ENCODE measurements around the gene ZNF592. TPM values are rescaled to one million over a fixed set of nuclear protein-coding genes. Genes with fewer than 3 reads are reported as not detected.

ZNF592 gene
- total RNA-seq, 1 donor from 2014 or later, result 42.3 TPM

- Mint-ChIP-seq H3K27me3 (ENCODE audit: unreplicated experiment) (peaks cover 2% of the 10 kb centered on the region), H3K4me3 (ENCODE audit: unreplicated experiment) (no peak overlapping the region), H3K36me3 (ENCODE audit: unreplicated experiment) (peaks cover 5% of the 10 kb centered on the region), H3K4me1 (ENCODE audit: low read depth, unreplicated experiment) (peaks cover 8% of the 10 kb centered on the region), H3K9me3 (ENCODE audit: unreplicated experiment) (peaks cover 2% of the 10 kb centered on the region), H3K27ac (ENCODE audit: unreplicated experiment) (no peak overlapping the region)
- no peak for TF ChIP-seq CTCF (IDR thresholded peaks at IDR 0.05; ENCODE audit: partially characterized antibody, unreplicated experiment)
- DNase-seq, result no peak
Measured at GRCh38 chr15:84780492-84780891, 32.1 kb downstream of the ZNF592 start.

DNA sequence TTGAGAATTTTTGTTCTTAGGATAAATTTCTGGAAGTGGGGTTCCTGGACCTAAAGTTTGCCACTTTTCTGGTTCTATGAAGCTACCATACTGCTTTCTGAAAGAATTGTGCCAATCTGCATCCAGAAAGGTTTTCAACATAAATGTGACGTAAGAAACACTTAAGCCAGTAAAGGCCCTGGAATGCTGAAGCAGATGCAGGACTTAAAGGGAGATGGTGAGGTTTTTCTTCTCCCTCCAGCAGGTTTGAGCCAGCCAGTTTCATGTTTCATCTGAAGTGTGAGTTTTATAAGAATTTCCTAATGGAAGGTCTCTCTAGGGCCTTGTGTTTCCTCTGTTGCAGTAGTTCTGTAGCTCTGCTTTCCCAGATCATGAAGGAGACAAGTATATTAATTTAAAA, 33.1 kb downstream of the ZNF592 start:
- peaks cover 10% of the 10 kb centered on the region for H3K36me3 Mint-ChIP-seq (ENCODE audit: unreplicated experiment)
- TF ChIP-seq CTCF (IDR thresholded peaks at IDR 0.05; ENCODE audit: partially characterized antibody, unreplicated experiment), result no peak
- H3K4me1 Mint-ChIP-seq (ENCODE audit: low read depth, unreplicated experiment), result peaks cover 13% of the 10 kb centered on the region
- peaks cover 4% of the 10 kb centered on the region for H3K27me3 Mint-ChIP-seq (ENCODE audit: unreplicated experiment)
- no peak for DNase-seq
- no peak overlapping the region for H3K27ac Mint-ChIP-seq (ENCODE audit: unreplicated experiment)
- peaks cover 4% of the 10 kb centered on the region for H3K9me3 Mint-ChIP-seq (ENCODE audit: unreplicated experiment)
- no peak overlapping the region for H3K4me3 Mint-ChIP-seq (ENCODE audit: unreplicated experiment)

DNA sequence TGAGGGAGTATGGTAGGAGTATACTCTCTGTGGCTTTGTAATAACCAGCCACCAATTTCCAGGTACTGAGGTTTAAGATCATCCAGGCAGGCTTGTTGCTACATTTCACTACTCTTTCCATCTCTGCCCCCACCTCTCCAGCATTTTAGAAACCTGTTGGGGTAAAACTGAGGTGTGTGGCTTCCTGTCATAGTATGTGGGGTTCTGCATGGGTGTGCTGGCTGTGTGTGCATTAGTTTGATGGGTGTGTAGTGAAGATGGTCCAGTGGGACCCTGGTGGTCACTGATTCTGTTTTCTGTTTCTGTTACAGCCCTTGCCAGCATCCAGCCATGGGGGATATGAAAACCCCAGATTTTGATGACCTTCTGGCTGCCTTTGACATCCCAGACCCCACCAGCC, 34.0 kb downstream of the ZNF592 start:
- peaks cover 4% of the 10 kb centered on the region for H3K27me3 Mint-ChIP-seq (ENCODE audit: unreplicated experiment)
- H3K27ac Mint-ChIP-seq (ENCODE audit: unreplicated experiment), result no peak overlapping the region
- H3K4me1 Mint-ChIP-seq (ENCODE audit: low read depth, unreplicated experiment), result peaks cover 13% of the 10 kb centered on the region
- no peak for DNase-seq
- H3K4me3 Mint-ChIP-seq (ENCODE audit: unreplicated experiment), result no peak overlapping the region
- peaks cover 4% of the 10 kb centered on the region for H3K9me3 Mint-ChIP-seq (ENCODE audit: unreplicated experiment)
- TF ChIP-seq CTCF (IDR thresholded peaks at IDR 0.05; ENCODE audit: partially characterized antibody, unreplicated experiment), result no peak
- H3K36me3 Mint-ChIP-seq (ENCODE audit: unreplicated experiment), result peaks cover 10% of the 10 kb centered on the region

- Mint-ChIP-seq H3K4me3 (ENCODE audit: unreplicated experiment) (no peak overlapping the region), H3K27me3 (ENCODE audit: unreplicated experiment) (peaks cover 4% of the 10 kb centered on the region), H3K4me1 (ENCODE audit: low read depth, unreplicated experiment) (peaks cover 12% of the 10 kb centered on the region), H3K9me3 (ENCODE audit: unreplicated experiment) (peaks cover 2% of the 10 kb centered on the region), H3K36me3 (ENCODE audit: unreplicated experiment) (peaks cover 10% of the 10 kb centered on the region), H3K27ac (ENCODE audit: unreplicated experiment) (no peak overlapping the region)
- no peak for TF ChIP-seq CTCF (IDR thresholded peaks at IDR 0.05; ENCODE audit: partially characterized antibody, unreplicated experiment)
- no peak for DNase-seq
Measured at GRCh38 chr15:84783493-84784251, 35.3 kb downstream of the ZNF592 start.

DNA sequence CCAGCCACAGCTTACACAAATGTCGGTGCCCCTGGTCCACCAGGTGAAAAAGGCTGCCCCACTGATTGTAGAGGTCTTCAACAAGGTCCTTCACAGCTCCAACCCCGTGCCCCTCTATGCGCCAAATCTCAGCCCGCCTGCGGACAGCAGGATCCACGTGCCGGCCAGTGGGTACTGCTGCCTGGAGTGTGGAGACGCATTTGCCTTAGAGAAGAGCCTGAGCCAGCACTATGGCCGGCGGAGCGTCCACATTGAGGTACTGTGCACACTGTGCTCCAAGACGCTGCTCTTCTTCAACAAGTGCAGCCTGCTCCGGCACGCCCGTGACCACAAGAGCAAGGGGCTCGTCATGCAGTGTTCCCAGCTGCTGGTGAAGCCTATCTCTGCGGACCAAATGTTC, 35.9 kb downstream of the ZNF592 start:
- H3K9me3 Mint-ChIP-seq (ENCODE audit: unreplicated experiment), result peaks cover 2% of the 10 kb centered on the region
- DNase-seq, result no peak
- no peak overlapping the region for H3K27ac Mint-ChIP-seq (ENCODE audit: unreplicated experiment)
- TF ChIP-seq CTCF (IDR thresholded peaks at IDR 0.05; ENCODE audit: partially characterized antibody, unreplicated experiment), result no peak
- H3K4me3 Mint-ChIP-seq (ENCODE audit: unreplicated experiment), result no peak overlapping the region
- H3K36me3 Mint-ChIP-seq (ENCODE audit: unreplicated experiment), result peaks cover 10% of the 10 kb centered on the region
- peaks cover 12% of the 10 kb centered on the region for H3K4me1 Mint-ChIP-seq (ENCODE audit: low read depth, unreplicated experiment)
- peaks cover 4% of the 10 kb centered on the region for H3K27me3 Mint-ChIP-seq (ENCODE audit: unreplicated experiment)
